KMS-11 (cell line): ENCODE results near the gene AMOTL2.

Experiments
- H2AFZ ChIP-seq: fragments of 200-600 bp; sonication (generic); 2 replicates; pipeline ENCODE4 v1.6.1; 2016; ENCODE audit warnings: antibody characterized with exemption, mixed run types, low read depth
- H3K27ac ChIP-seq: fragments of 200-600 bp; sonication (generic); 2 replicates; pipeline ENCODE4 v1.6.1; 2016; ENCODE audit warnings: mild to moderate bottlenecking, mixed run types
- H3K27me3 ChIP-seq: fragments of 200-600 bp; sonication (generic); 2 replicates; pipeline ENCODE4 v1.6.1; 2017; ENCODE audit warnings: mild to moderate bottlenecking, low read depth, mixed run types, moderate library complexity; ENCODE audit not compliant: insufficient read depth
- H3K36me3 ChIP-seq: fragments of 200-600 bp; sonication (generic); 2 replicates; pipeline ENCODE4 v1.6.1; 2017; ENCODE audit warnings: mild to moderate bottlenecking, mixed run types; ENCODE audit not compliant: insufficient read depth
- H3K4me1 ChIP-seq: fragments of 200-600 bp; sonication (generic); 2 replicates; pipeline ENCODE4 v1.6.1; 2016; ENCODE audit warnings: mild to moderate bottlenecking, low read depth, mixed run types; ENCODE audit not compliant: poor library complexity, severe bottlenecking
- H3K4me2 ChIP-seq: fragments of 200-600 bp; sonication (generic); 2 replicates; pipeline ENCODE4 v1.7.0; 2016; ENCODE audit warnings: mild to moderate bottlenecking, mixed run types
- H3K4me3 ChIP-seq: fragments of 200-600 bp; sonication (generic); IDR thresholded peaks from 2 replicates; pipeline ENCODE4 v1.6.1; 2017; ENCODE audit warnings: low read depth, low read length, mixed read lengths; ENCODE audit not compliant: insufficient read depth
- H3K79me2 ChIP-seq: fragments of 200-600 bp; sonication (generic); 2 replicates; pipeline ENCODE4 v1.6.1; 2016; ENCODE audit warnings: low read depth, mixed run types; ENCODE audit not compliant: insufficient read depth
- H3K9ac ChIP-seq: fragments of 200-600 bp; sonication (generic); 2 replicates; pipeline ENCODE4 v1.6.1; 2016; ENCODE audit warnings: mild to moderate bottlenecking, mixed run types
- H4K20me1 ChIP-seq: fragments of 200-600 bp; sonication (generic); 2 replicates; pipeline ENCODE4 v1.6.1; 2016; ENCODE audit warnings: mild to moderate bottlenecking, mixed run types; ENCODE audit not compliant: insufficient read depth
- TF ChIP-seq, protein P1 (sequence below): fragments of 200-600 bp; sonication (generic); conservative IDR thresholded peaks from 2 replicates; pipeline ENCODE4 v1.6.1; 2017; ENCODE audit warnings: low read depth, mild to moderate bottlenecking, antibody characterized with exemption, low read length, moderate library complexity, mixed read lengths

AMOTL2 gene

DNA sequence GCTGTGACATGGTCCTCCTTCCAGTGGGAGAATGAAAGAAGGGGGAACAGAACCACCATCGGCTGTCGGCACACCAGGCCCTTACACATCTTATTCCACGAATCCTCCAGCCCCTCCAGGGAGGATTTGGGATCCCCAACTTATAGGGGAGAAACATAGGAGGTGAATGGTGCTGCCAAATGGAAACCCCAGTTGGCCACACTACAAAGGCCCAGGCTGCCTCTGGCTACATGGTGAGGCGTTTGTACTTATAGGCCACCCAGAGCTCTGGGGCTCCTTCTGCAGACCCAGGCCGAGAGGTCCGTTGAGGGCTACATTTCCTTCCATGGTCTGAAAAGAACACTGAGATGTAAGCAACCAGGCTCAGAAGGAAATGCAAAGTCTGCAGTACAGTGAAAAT lies 12.0 kb downstream of the AMOTL2 start:
- Histone ChIP-seq H3K4me1 (peaks cover 6% of the 10 kb centered on the region), H3K36me3 (no peaks in the 10 kb centered on the region), H3K27me3 (no peaks in the 10 kb centered on the region), H3K4me2 (no peak overlapping the region), H4K20me1 (no peaks in the 10 kb centered on the region), H2AFZ (no peak overlapping the region), H3K79me2 (no peaks in the 10 kb centered on the region), H3K9ac (no peak overlapping the region), H3K27ac (no peak overlapping the region), H3K4me3 (no peak overlapping the region)
- TF ChIP-seq, protein P1, sequence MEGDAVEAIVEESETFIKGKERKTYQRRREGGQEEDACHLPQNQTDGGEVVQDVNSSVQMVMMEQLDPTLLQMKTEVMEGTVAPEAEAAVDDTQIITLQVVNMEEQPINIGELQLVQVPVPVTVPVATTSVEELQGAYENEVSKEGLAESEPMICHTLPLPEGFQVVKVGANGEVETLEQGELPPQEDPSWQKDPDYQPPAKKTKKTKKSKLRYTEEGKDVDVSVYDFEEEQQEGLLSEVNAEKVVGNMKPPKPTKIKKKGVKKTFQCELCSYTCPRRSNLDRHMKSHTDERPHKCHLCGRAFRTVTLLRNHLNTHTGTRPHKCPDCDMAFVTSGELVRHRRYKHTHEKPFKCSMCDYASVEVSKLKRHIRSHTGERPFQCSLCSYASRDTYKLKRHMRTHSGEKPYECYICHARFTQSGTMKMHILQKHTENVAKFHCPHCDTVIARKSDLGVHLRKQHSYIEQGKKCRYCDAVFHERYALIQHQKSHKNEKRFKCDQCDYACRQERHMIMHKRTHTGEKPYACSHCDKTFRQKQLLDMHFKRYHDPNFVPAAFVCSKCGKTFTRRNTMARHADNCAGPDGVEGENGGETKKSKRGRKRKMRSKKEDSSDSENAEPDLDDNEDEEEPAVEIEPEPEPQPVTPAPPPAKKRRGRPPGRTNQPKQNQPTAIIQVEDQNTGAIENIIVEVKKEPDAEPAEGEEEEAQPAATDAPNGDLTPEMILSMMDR, result no peak

DNA sequence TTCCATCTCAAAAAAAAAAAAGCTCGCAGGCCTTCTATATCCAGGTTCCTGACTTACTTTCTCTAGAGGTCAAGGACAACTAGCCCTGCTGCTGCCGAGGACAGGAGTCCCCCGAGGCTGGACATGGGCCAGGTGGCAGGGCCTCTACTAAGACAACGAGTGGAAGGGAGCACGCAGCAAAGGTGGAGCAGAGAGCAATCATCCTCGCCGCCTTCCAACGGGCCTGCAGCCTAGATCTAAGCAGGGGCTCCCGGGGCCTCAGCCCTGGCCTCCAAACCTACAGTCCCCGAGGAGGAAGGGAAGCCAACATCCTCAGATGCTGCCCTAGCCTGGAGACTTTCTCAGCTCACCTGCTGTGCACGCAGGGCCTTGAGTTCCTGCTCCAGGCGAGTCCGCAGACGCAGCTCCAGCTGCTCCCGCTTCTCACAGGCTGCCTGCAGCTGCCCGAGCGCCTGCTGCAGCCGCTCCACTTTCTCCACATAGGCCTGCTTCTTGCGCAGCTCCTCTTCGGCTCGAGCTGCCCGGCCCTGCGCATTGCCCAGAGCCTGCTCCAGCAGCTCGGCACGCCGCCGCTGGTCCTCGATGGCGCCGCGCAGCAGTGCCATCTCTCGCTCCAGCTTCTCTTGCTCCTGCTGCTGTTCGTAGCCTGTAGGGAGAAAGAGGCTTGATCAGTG lies 12.9 kb downstream of the AMOTL2 start:
- TF ChIP-seq, protein P1, result no peak
- no peaks in the 10 kb centered on the region for H3K79me2 ChIP-seq
- H3K4me2 ChIP-seq, result no peak overlapping the region

DNA sequence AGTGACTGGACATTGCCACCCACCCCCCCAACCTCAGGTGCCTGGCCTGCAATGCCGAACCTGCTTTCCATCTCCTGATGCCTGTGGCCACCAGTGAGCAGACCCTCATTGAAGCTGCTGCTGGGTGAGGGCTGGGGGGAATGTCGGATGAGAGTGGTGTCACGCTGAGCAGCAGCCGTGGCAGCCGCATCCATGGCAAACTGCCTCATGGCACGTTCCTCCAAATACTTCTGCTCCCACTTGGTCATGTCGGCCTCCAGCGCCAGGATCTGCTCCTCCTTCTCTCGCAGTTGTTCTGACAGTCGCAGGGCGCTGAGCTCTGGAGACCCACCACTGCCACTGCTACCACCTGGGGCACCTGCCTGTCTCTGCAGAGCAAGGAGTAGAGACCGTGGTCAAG lies 14.2 kb downstream of the AMOTL2 start:
- TF ChIP-seq, protein P1, result no peak
- Histone ChIP-seq H4K20me1 (no peaks in the 10 kb centered on the region), H2AFZ (no peak overlapping the region), H3K27me3 (no peaks in the 10 kb centered on the region), H3K79me2 (no peaks in the 10 kb centered on the region), H3K9ac (no peak overlapping the region), H3K4me2 (no peak overlapping the region), H3K4me3 (no peak overlapping the region), H3K27ac (no peak overlapping the region), H3K4me1 (peaks cover 6% of the 10 kb centered on the region), H3K36me3 (no peaks in the 10 kb centered on the region)

More for the DNA sequence above, 12.9 kb downstream of the AMOTL2 start:
- no peaks in the 10 kb centered on the region for H3K36me3 ChIP-seq
- no peaks in the 10 kb centered on the region for H3K27me3 ChIP-seq
- no peaks in the 10 kb centered on the region for H4K20me1 ChIP-seq
- no peak overlapping the region for H3K9ac ChIP-seq
- peaks cover 6% of the 10 kb centered on the region for H3K4me1 ChIP-seq
- no peak overlapping the region for H2AFZ ChIP-seq
- H3K27ac ChIP-seq, result no peak overlapping the region
- H3K4me3 ChIP-seq, result no peak overlapping the region

DNA sequence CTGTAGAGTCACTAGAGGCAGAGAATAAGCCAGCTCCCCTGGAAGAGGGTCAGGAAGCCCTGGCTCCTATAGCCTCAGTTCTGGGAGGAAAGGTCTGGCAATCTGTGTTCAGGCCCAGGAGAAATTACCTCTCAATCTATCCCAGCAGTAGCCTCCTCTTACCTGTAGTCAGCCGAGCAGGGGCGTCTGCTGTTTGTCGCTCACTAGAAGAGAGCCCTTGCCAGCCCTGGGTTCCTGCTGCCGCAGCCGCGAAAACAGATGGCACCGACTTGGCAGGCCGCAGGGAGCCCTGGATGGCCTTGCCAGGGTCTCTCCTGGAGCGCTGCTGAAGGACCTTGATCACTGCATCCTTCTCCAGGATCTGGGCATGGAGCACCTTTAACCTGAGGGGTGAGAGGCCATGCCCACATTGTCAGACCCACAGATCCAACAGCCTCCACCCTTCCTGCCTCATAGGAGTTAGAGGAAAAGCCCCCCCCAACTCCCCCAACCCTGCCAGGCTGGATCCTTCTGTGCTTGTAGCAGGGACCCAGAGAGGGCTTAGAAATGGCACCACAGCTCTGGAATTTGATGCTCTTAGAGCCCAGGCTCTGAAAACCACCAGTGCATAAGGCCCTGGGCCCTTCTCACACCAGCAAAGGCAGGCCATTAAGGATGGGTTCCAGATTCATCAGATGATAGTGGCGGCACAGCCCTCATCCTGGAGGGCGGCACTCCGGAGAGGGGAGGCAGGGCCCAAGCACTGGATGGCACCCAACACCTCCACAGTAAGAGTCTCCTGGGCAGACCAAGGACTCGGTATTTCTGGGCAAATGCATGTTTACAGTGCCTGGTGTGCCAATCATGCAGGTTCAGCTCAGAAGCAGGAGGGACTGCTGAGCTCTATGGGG lies 14.9 kb downstream of the AMOTL2 start:
- Histone ChIP-seq H3K27me3 (no peaks in the 10 kb centered on the region), H4K20me1 (no peaks in the 10 kb centered on the region), H3K79me2 (no peaks in the 10 kb centered on the region), H3K36me3 (no peaks in the 10 kb centered on the region), H3K9ac (no peak overlapping the region), H3K4me3 (no peak overlapping the region), H2AFZ (no peak overlapping the region), H3K4me1 (peaks cover 6% of the 10 kb centered on the region), H3K27ac (no peak overlapping the region), H3K4me2 (no peak overlapping the region)
- TF ChIP-seq, protein P1, result no peak
